ENCODE data around the gene ACAD10. TPM values are rescaled to one million over a fixed set of nuclear protein-coding genes. Genes with fewer than 3 reads are reported as not detected.
"Not testable (repeated sequence)": the region's sequence is repeated elsewhere in the genome, so short reads cannot be mapped to it uniquely, and the experiment has no call there.

ACAD10 gene
- total RNA-seq (2014; rRNA removed; shearing (Covaris generic)), result 3.4 and 10.9 TPM in 2 replicates

GRCh38 chr12:111685811-111686573, at the start of gene ACAD10, which contains the start of gene BRAP:
TSS of gene ACAD10 (plus strand) at chr12:111686053. CDS start at chr12:111692710, 6,657 bp downstream.
TSS of gene BRAP (minus strand) at chr12:111685956. CDS start at chr12:111685792, 164 bp downstream.
- DNase-seq (ENCODE audit: low spot score), result peak; percentile 86

GRCh38 chr12:111636209-111636945, 49.5 kb upstream of the ACAD10 start:
- no peak for DNase-seq (ENCODE audit: low spot score)

- no peak for DNase-seq (ENCODE audit: low spot score)
Measured at GRCh38 chr12:111638556-111638955, 47.3 kb upstream of the ACAD10 start.

GRCh38 chr12:111640506-111640905, 45.3 kb upstream of the ACAD10 start:
- no peak for DNase-seq (ENCODE audit: low spot score)

GRCh38 chr12:111642681-111643426, 43.0 kb upstream of the ACAD10 start:
- DNase-seq (ENCODE audit: low spot score), result no peak

GRCh38 chr12:111643427-111643826, 42.4 kb upstream of the ACAD10 start:
- no peak for DNase-seq (ENCODE audit: low spot score)

GRCh38 chr12:111645433-111645832, 40.4 kb upstream of the ACAD10 start:
- peak; percentile 87 for DNase-seq (ENCODE audit: low spot score)

- DNase-seq (ENCODE audit: low spot score), result no peak
Measured at GRCh38 chr12:111650912-111651311, 34.9 kb upstream of the ACAD10 start.

GRCh38 chr12:111652530-111652929, 33.3 kb upstream of the ACAD10 start:
- DNase-seq (ENCODE audit: low spot score), result not testable (repeated sequence)

- no peak for DNase-seq (ENCODE audit: low spot score)
Measured at GRCh38 chr12:111653596-111653995, 32.3 kb upstream of the ACAD10 start.

- no peak for DNase-seq (ENCODE audit: low spot score)
Measured at GRCh38 chr12:111655356-111655755, 30.5 kb upstream of the ACAD10 start.

GRCh38 chr12:111656016-111656415, 29.8 kb upstream of the ACAD10 start:
- no peak for DNase-seq (ENCODE audit: low spot score)

- no peak for DNase-seq (ENCODE audit: low spot score)
Measured at GRCh38 chr12:111664499-111664898, 21.4 kb upstream of the ACAD10 start.

- no peak for DNase-seq (ENCODE audit: low spot score)
Measured at GRCh38 chr12:111664961-111665865, 20.6 kb upstream of the ACAD10 start.

GRCh38 chr12:111672822-111673381, 13.0 kb upstream of the ACAD10 start:
- no peak for DNase-seq (ENCODE audit: low spot score)

GRCh38 chr12:111673503-111673902, 12.3 kb upstream of the ACAD10 start:
- DNase-seq (ENCODE audit: low spot score), result peak; percentile 7

GRCh38 chr12:111677186-111677585, 8.7 kb upstream of the ACAD10 start:
- DNase-seq (ENCODE audit: low spot score), result no peak

GRCh38 chr12:111684485-111685198, 1.2 kb upstream of the ACAD10 start:
- not testable (repeated sequence) for DNase-seq (ENCODE audit: low spot score)

- DNase-seq (ENCODE audit: low spot score), result peak; percentile 4
Measured at GRCh38 chr12:111685322-111685810, 487 bp upstream of the ACAD10 start.

GRCh38 chr12:111686574-111687105, 787 bp downstream of the ACAD10 start:
- DNase-seq (ENCODE audit: low spot score), result no peak

Measured in A172 (cell line).